ENCODE data around the gene SLC7A4.

GRCh38 chr22:20982563-20982882, 49.8 kb downstream of the SLC7A4 start:
- TF ChIP-seq CTCF (IDR thresholded peaks at IDR 0.05) (no peak), POLR2A (IDR thresholded peaks at IDR 0.05) (no peak)

Data from adrenal gland (tissue), 5 donors.